AG10803 (cell line): ENCODE measurements around the gene MSH5.

ENCODE experiments used
- DNase-seq: peaks from one replicate; pipeline ENCODE4 v3.0.0; 2010; ENCODE audit warnings: low read depth
- H3K4me3 ChIP-seq: 2 replicates; pipeline ENCODE4 v1.5.1; 2011; ENCODE audit warnings: mild to moderate bottlenecking, low read length, control low read depth
- CTCF ChIP-seq: conservative IDR thresholded peaks from 2 replicates; pipeline ENCODE4 v1.5.1; 2011; ENCODE audit warnings: mild to moderate bottlenecking, low read length, control low read depth, inconsistent platforms

Gene MSH5

GRCh38 chr6:31767096-31767645 is 27.4 kb downstream of the MSH5 start:
- DNase-seq: no peak
- TF ChIP-seq CTCF: no peak
- no peak overlapping the region for H3K4me3 ChIP-seq

- no peak overlapping the region for H3K4me3 ChIP-seq
- DNase-seq: no peak
- no peak for TF ChIP-seq CTCF
These were observed 28.8 kb downstream of the MSH5 start for GRCh38 chr6:31768363-31769257.

GRCh38 chr6:31769684-31770371 is 30.0 kb downstream of the MSH5 start:
- DNase-seq: peak; percentile 50
- H3K4me3 ChIP-seq: no peak overlapping the region

DNA sequence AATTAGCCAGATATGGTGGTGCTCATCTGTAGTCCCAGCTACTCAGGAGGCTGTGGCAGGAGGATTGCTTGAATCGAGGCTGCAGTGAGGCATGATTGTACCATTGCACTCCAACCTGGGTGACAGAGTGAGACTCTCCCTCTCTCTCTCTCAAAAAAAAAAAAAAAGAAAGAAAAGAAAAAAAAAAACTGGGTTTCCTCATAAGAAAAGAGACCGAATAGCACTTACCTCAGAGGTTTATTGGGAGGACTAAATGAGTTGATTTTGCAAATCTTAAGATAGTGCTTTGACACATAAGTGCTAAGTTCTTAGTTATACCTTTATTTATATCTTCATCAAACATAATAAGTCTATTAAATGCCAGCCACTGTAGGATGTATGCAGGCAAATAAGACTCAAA is 31.1 kb downstream of the MSH5 start:
- DNase-seq: no peak
- H3K4me3 ChIP-seq: no peak overlapping the region
- TF ChIP-seq CTCF: no peak

More at GRCh38 chr6:31769684-31770371, 30.0 kb downstream of the MSH5 start:
- TF ChIP-seq CTCF: peak; percentile 82

GRCh38 chr6:31771992-31772358 is 32.2 kb downstream of the MSH5 start:
- no peak for DNase-seq
- no peak overlapping the region for H3K4me3 ChIP-seq
- no peak for TF ChIP-seq CTCF

GRCh38 chr6:31775184-31775583 is 35.4 kb downstream of the MSH5 start:
- no peak for TF ChIP-seq CTCF
- no peak for DNase-seq
- no peak overlapping the region for H3K4me3 ChIP-seq
